H9 (cell line): ENCODE results near the gene CHMP6. TPM values are rescaled to one million over a fixed set of nuclear protein-coding genes. Genes with fewer than 3 reads are reported as not detected.

Experiments
- DNase-seq: peaks from one replicate; pipeline ENCODE4 v3.0.0-alpha.2; 2017
- H2AFZ ChIP-seq: one replicate; pipeline ENCODE4 v1.6.1; 2013; ENCODE audit warnings: mild to moderate bottlenecking, low read length, control low read depth, moderate library complexity
- H2AK5ac ChIP-seq: 2 replicates; pipeline ENCODE4 v1.6.1; 2013; ENCODE audit warnings: low read length, control low read depth, mixed read lengths; ENCODE audit not compliant: insufficient read length
- H2BK120ac ChIP-seq: one replicate; pipeline ENCODE4 v1.6.1; 2013; ENCODE audit warnings: low read depth, mild to moderate bottlenecking, low read length, control low read depth, inconsistent platforms; ENCODE audit not compliant: poor library complexity, severe bottlenecking
- H2BK12ac ChIP-seq: 2 replicates; pipeline ENCODE4 v1.6.1; 2013; ENCODE audit warnings: low read length, control low read depth, mixed read lengths, low read depth; ENCODE audit not compliant: insufficient read length
- H2BK15ac ChIP-seq: 2 replicates; pipeline ENCODE4 v1.6.1; 2013; ENCODE audit warnings: low read depth, low read length, control low read depth
- H2BK20ac ChIP-seq: one replicate; pipeline ENCODE4 v1.6.1; 2013; ENCODE audit warnings: low read depth, mild to moderate bottlenecking, low read length, control low read depth, inconsistent platforms; ENCODE audit not compliant: poor library complexity, severe bottlenecking
- H2BK5ac ChIP-seq: 2 replicates; pipeline ENCODE4 v1.6.1; 2013; ENCODE audit warnings: low read length, control low read depth, mixed read lengths; ENCODE audit not compliant: insufficient read length
- H3K14ac ChIP-seq: 2 replicates; pipeline ENCODE4 v1.6.1; 2013; ENCODE audit warnings: low read length, control low read depth; ENCODE audit not compliant: insufficient read depth
- H3K18ac ChIP-seq: 2 replicates; pipeline ENCODE4 v1.6.1; 2013; ENCODE audit warnings: low read depth, mild to moderate bottlenecking, mixed read lengths, low read length, control low read depth; ENCODE audit not compliant: insufficient read length
- H3K23ac ChIP-seq: 2 replicates; pipeline ENCODE4 v1.6.1; 2013; ENCODE audit warnings: low read length, control low read depth, mixed read lengths, low read depth; ENCODE audit not compliant: insufficient read length
- H3K23me2 ChIP-seq: 2 replicates; pipeline ENCODE4 v1.6.1; 2013; ENCODE audit warnings: low read depth, mild to moderate bottlenecking, mixed read lengths, low read length, control low read depth; ENCODE audit not compliant: insufficient read length, poor library complexity, severe bottlenecking
- H3K27ac ChIP-seq: 2 replicates; pipeline ENCODE4 v1.5.1; 2013; ENCODE audit warnings: low read length, control low read depth, mixed read lengths, low read depth; ENCODE audit not compliant: insufficient read length
- H3K27me3 ChIP-seq: 2 replicates; pipeline ENCODE4 v1.6.1; 2013; ENCODE audit warnings: low read length, control low read depth, inconsistent platforms; ENCODE audit not compliant: insufficient read depth
- H3K4ac ChIP-seq: 2 replicates; pipeline ENCODE4 v1.6.1; 2013; ENCODE audit warnings: low read depth, mild to moderate bottlenecking, control low read depth, inconsistent platforms, low read length, moderate library complexity
- H3K4me1 ChIP-seq: 2 replicates; pipeline ENCODE4 v1.6.1; 2013; ENCODE audit warnings: low read length, control low read depth, inconsistent platforms; ENCODE audit not compliant: insufficient read depth
- H3K4me2 ChIP-seq: 2 replicates; pipeline ENCODE4 v1.6.1; 2013; ENCODE audit warnings: low read length, control low read depth, mixed read lengths; ENCODE audit not compliant: insufficient read length, insufficient read depth
- H3K56ac ChIP-seq: 2 replicates; pipeline ENCODE4 v1.6.1; 2013; ENCODE audit warnings: low read depth, mild to moderate bottlenecking, mixed read lengths, low read length, control low read depth; ENCODE audit not compliant: insufficient read length
- H3K79me1 ChIP-seq: 2 replicates; pipeline ENCODE4 v1.6.1; 2013; ENCODE audit warnings: low read depth, mild to moderate bottlenecking, moderate library complexity, low read length, control low read depth, inconsistent platforms; ENCODE audit not compliant: insufficient read depth, poor library complexity, severe bottlenecking
- H3K79me2 ChIP-seq: 2 replicates; pipeline ENCODE4 v1.6.1; 2013; ENCODE audit warnings: low read length, control low read depth, inconsistent platforms; ENCODE audit not compliant: insufficient read depth
- H3K9ac ChIP-seq: 2 replicates; pipeline ENCODE4 v1.6.1; 2013; ENCODE audit warnings: low read length, control low read depth, mixed read lengths; ENCODE audit not compliant: insufficient read length; ENCODE audit errors: extremely low read depth
- H3K9me3 ChIP-seq: one replicate; pipeline ENCODE4 v1.6.1; 2013; ENCODE audit warnings: low read depth, low read length, inconsistent platforms; ENCODE audit not compliant: control insufficient read depth
- H3T11ph ChIP-seq: one replicate; pipeline ENCODE4 v1.6.1; 2013; ENCODE audit warnings: mild to moderate bottlenecking, low read length, control low read depth, inconsistent platforms
- H4K20me1 ChIP-seq: one replicate; pipeline ENCODE4 v1.6.1; 2013; ENCODE audit not compliant: control insufficient read depth, insufficient read length, insufficient read depth
- H4K5ac ChIP-seq: 2 replicates; pipeline ENCODE4 v1.6.1; 2013; ENCODE audit warnings: low read depth, mild to moderate bottlenecking, mixed read lengths, low read length, control low read depth; ENCODE audit not compliant: insufficient read length
- H4K8ac ChIP-seq: replicated peaks from 2 replicates; pipeline ENCODE4 v1.6.1; 2013; ENCODE audit warnings: low read length, control low read depth, mixed read lengths, low read depth; ENCODE audit not compliant: insufficient read length
- H4K91ac ChIP-seq: 2 replicates; pipeline ENCODE4 v1.6.1; 2013; ENCODE audit warnings: low read depth, mild to moderate bottlenecking, moderate library complexity, mixed read lengths, low read length, control low read depth; ENCODE audit not compliant: insufficient read length
- H3K27ac Mint-ChIP-seq, 3 experiments: 2 replicates in 2 of 3; 3 replicates in 1 of 3; pipeline ENCODE4 v1.8.0; 2020 to 2021; ENCODE audit warnings: mixed read lengths in 3 of 3, mild to moderate bottlenecking in 1 of 3, moderate library complexity in 1 of 3
- H3K27me3 Mint-ChIP-seq: 2 replicates; pipeline ENCODE4 v1.8.0; 2021; ENCODE audit warnings: low read depth, mild to moderate bottlenecking, moderate library complexity, mixed read lengths
- H3K36me3 Mint-ChIP-seq, 3 experiments: 2 replicates in 2 of 3; 3 replicates in 1 of 3; pipeline ENCODE4 v1.8.0; 2020 to 2021; ENCODE audit warnings: low read depth in 3 of 3, mixed read lengths in 3 of 3; ENCODE audit not compliant: insufficient read depth in 1 of 3
- H3K4me1 Mint-ChIP-seq, 2 experiments: 2 replicates each; pipeline ENCODE4 v1.8.0; 2020; ENCODE audit warnings: mixed read lengths in 2 of 2
- H3K4me3 Mint-ChIP-seq, 2 experiments: 2 replicates in 1 of 2; 3 replicates in 1 of 2; pipeline ENCODE4 v1.8.0; 2020 to 2021; ENCODE audit warnings: mild to moderate bottlenecking in 2 of 2, mixed read lengths in 2 of 2, moderate library complexity in 1 of 2
- H3K9me3 Mint-ChIP-seq, 2 experiments: 2 replicates in 1 of 2; 3 replicates in 1 of 2; pipeline ENCODE4 v1.8.0; 2020; ENCODE audit warnings: mild to moderate bottlenecking in 2 of 2, mixed read lengths in 2 of 2, moderate library complexity in 1 of 2
- WGBS: extraction: QIAGEN DNeasy Blood & Tissue Kit; methylation state at CpG from one replicate; pipeline ENCODE4 v1.1.7; 2013; ENCODE audit warnings: missing lambda C conversion rate, low lambda C conversion rate, mixed read lengths; ENCODE audit not compliant: insufficient read length; ENCODE audit errors: extremely low coverage; 5-methylcytosine and 5-hydroxymethylcytosine counted together
- total RNA-seq: library from RNA; stranded (reverse); gene quantifications from 2 replicates; pipeline ENCODE4 v1.2.1, GENCODE V29; 2021
- TF ChIP-seq, protein P1 (sequence below): fragments of 200-600 bp; sonication (generic); conservative IDR thresholded peaks from 3 replicates; pipeline ENCODE4 v1.8.0; 2021; ENCODE audit warnings: antibody characterized with exemption, mild to moderate bottlenecking

CHMP6 gene
- total RNA-seq, 1 experiment from 2014 or later, result 23.4 TPM

- Histone ChIP-seq H3K56ac (no peak overlapping the region), H4K20me1 (no peaks in the 10 kb centered on the region), H3K23me2 (no peaks in the 10 kb centered on the region), H3K9ac (no peak overlapping the region), H3K23ac (no peak overlapping the region), H3K27me3 (no peaks in the 10 kb centered on the region), H3K4me2 (no peak overlapping the region), H3T11ph (no peak overlapping the region), H2AK5ac (no peak overlapping the region), H3K9me3 (no peaks in the 10 kb centered on the region), H3K18ac (no peak overlapping the region), H2AFZ (no peak overlapping the region), H4K5ac (no peak overlapping the region), H3K4me1 (no peaks in the 10 kb centered on the region), H3K79me2 (no peaks in the 10 kb centered on the region), H3K14ac (no peak overlapping the region), H2BK15ac (no peak overlapping the region), H2BK5ac (no peak overlapping the region), H4K91ac (no peak overlapping the region), H2BK120ac (no peak overlapping the region), H3K79me1 (no peaks in the 10 kb centered on the region), H2BK12ac (no peak overlapping the region), H2BK20ac (no peak overlapping the region), H3K4ac (no peak overlapping the region), H3K27ac (no peak overlapping the region), H4K8ac (no peak overlapping the region)
- Mint-ChIP-seq H3K4me1 (peaks cover 10 to 12% of the 10 kb centered on the region in 2 experiments), H3K4me3 (no peak overlapping the region), H3K27ac (peak overlapping the region in 1 of 3 experiments; percentile 69; a peak in 1 of 7 replicates), H3K9me3 (no peaks in the 10 kb centered on the region), H3K27me3 (peaks cover 2% of the 10 kb centered on the region), H3K36me3 (peaks cover 0 to 11% (median 5%) of the 10 kb centered on the region in 3 experiments; a peak in 4 of 7 replicates)
- WGBS, result no CpG with 5 or more reads among the region's 21 CpGs
- DNase-seq, result no peak
- TF ChIP-seq, protein P1, sequence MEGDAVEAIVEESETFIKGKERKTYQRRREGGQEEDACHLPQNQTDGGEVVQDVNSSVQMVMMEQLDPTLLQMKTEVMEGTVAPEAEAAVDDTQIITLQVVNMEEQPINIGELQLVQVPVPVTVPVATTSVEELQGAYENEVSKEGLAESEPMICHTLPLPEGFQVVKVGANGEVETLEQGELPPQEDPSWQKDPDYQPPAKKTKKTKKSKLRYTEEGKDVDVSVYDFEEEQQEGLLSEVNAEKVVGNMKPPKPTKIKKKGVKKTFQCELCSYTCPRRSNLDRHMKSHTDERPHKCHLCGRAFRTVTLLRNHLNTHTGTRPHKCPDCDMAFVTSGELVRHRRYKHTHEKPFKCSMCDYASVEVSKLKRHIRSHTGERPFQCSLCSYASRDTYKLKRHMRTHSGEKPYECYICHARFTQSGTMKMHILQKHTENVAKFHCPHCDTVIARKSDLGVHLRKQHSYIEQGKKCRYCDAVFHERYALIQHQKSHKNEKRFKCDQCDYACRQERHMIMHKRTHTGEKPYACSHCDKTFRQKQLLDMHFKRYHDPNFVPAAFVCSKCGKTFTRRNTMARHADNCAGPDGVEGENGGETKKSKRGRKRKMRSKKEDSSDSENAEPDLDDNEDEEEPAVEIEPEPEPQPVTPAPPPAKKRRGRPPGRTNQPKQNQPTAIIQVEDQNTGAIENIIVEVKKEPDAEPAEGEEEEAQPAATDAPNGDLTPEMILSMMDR, result no peak
Measured at GRCh38 chr17:80965606-80966005, 26.0 kb upstream of the CHMP6 start.
